NCI-H226 (cell line): ENCODE data around the gene STAB1.
A peak's percentile ranks its signal among the peaks of the same experiment; 100 is the strongest.

ENCODE experiments used
- DNase-seq: peaks from one replicate; pipeline ENCODE4 v3.0.0-alpha.2; 2015

STAB1 gene

GRCh38 chr3:52536112-52536368 lies 40.9 kb downstream of the STAB1 start:
- DNase-seq: no peak

- peak; percentile 89 for DNase-seq
These were observed 41.4 kb downstream of the STAB1 start, which contains the start of gene UQCC5 for GRCh38 chr3:52536369-52537164. TSS of gene UQCC5 (plus strand) at chr3:52536605. CDS start at chr3:52536756, 151 bp downstream.

- DNase-seq: no peak
These were observed 42.1 kb downstream of the STAB1 start for GRCh38 chr3:52537165-52537620.

GRCh38 chr3:52537726-52538421 lies 42.7 kb downstream of the STAB1 start:
- no peak for DNase-seq

- DNase-seq: no peak
These were observed 44.0 kb downstream of the STAB1 start for GRCh38 chr3:52539010-52539653.

- DNase-seq: no peak
These were observed 45.9 kb downstream of the STAB1 start for GRCh38 chr3:52541050-52541449.

- DNase-seq: no peak
These were observed 49.8 kb downstream of the STAB1 start for GRCh38 chr3:52544937-52545336.

GRCh38 chr3:52546111-52546901 lies 51.2 kb downstream of the STAB1 start:
- DNase-seq: no peak

GRCh38 chr3:52547143-52547542 lies 52.0 kb downstream of the STAB1 start:
- no peak for DNase-seq

- DNase-seq: no peak
These were observed 56.0 kb downstream of the STAB1 start for GRCh38 chr3:52551118-52551517.

GRCh38 chr3:52552089-52552488 lies 57.0 kb downstream of the STAB1 start:
- DNase-seq: no peak

- no peak for DNase-seq
These were observed 59.1 kb downstream of the STAB1 start for GRCh38 chr3:52554026-52554755.

- DNase-seq: no peak
These were observed 59.9 kb downstream of the STAB1 start for GRCh38 chr3:52555056-52555455.

GRCh38 chr3:52557011-52557960 lies 62.1 kb downstream of the STAB1 start:
- DNase-seq: no peak

- no peak for DNase-seq
These were observed 63.3 kb downstream of the STAB1 start for GRCh38 chr3:52558436-52558835.

GRCh38 chr3:52561028-52561747 lies 66.0 kb downstream of the STAB1 start:
- DNase-seq: no peak

- DNase-seq: no peak
These were observed 68.8 kb downstream of the STAB1 start for GRCh38 chr3:52563984-52564383.

GRCh38 chr3:52568069-52568468 lies 72.9 kb downstream of the STAB1 start:
- DNase-seq: no peak

- peak; percentile 30 for DNase-seq
These were observed 74.9 kb downstream of the STAB1 start for GRCh38 chr3:52570076-52570475.

- no peak for DNase-seq
These were observed 77.1 kb downstream of the STAB1 start for GRCh38 chr3:52572221-52572620.
